DOHH2 (cell line): ENCODE measurements around the gene DSCAML1.

Experiments
- CTCF ChIP-seq: fragments of 200-600 bp; sonication (generic); IDR thresholded peaks from one replicate; pipeline ENCODE4 v1.5.1; 2014; ENCODE audit warnings: antibody characterized with exemption, mild to moderate bottlenecking, low read depth, low read length; ENCODE audit not compliant: poor library complexity, severe bottlenecking
- EZH2phosphoT487 ChIP-seq: fragments of 200-600 bp; sonication (generic); IDR thresholded peaks from 2 replicates; pipeline ENCODE4 v1.6.1; 2017; ENCODE audit warnings: borderline replicate concordance, mild to moderate bottlenecking, antibody characterized with exemption, low read length, moderate library complexity, mixed read lengths

GRCh38 chr11:117430293-117430955 lies 366.6 kb downstream of the DSCAML1 start:
- no peak for TF ChIP-seq CTCF
- no peak for TF ChIP-seq EZH2phosphoT487
